Measurements from ENCODE around the gene ADCY3.
"Not testable (repeated sequence)": the region's sequence is repeated elsewhere in the genome, so short reads cannot be mapped to it uniquely, and the experiment has no call there.

Gene ADCY3

GRCh38 chr2:24814516-24814915 is 105.5 kb downstream of the ADCY3 start:
- DNase-seq (ENCODE audit: low read depth in 2 of 2): no peak

GRCh38 chr2:24813691-24814137 is 106.3 kb downstream of the ADCY3 start:
- DNase-seq (ENCODE audit: low read depth in 2 of 2): no peak

- DNase-seq (ENCODE audit: low read depth in 2 of 2): no peak
Measured at GRCh38 chr2:24809316-24810007, 110.6 kb downstream of the ADCY3 start.

GRCh38 chr2:24806661-24807036 is 113.4 kb downstream of the ADCY3 start:
- no peak for DNase-seq (ENCODE audit: low read depth in 2 of 2)

- DNase-seq (ENCODE audit: low read depth in 2 of 2): not testable (repeated sequence)
Measured at GRCh38 chr2:24805811-24806660, 114.0 kb downstream of the ADCY3 start.

GRCh38 chr2:24800487-24800886 is 119.5 kb downstream of the ADCY3 start:
- DNase-seq (ENCODE audit: low read depth in 2 of 2): not testable (repeated sequence)

GRCh38 chr2:24797644-24798043 is 122.4 kb downstream of the ADCY3 start:
- DNase-seq (ENCODE audit: low read depth in 2 of 2): no peak

GRCh38 chr2:24793761-24794435 is 126.1 kb downstream of the ADCY3 start:
- DNase-seq (ENCODE audit: low read depth in 2 of 2): no peak

- peak; percentile 89 to 94 for DNase-seq (ENCODE audit: low read depth in 2 of 2)
Measured at GRCh38 chr2:24792874-24793760, 126.9 kb downstream of the ADCY3 start, which contains the start of the genes CENPO and PTRHD1. Gene CENPO (plus strand): TSS chr2:24793425. CDS start chr2:24793920, 495 bp downstream. Gene PTRHD1 (minus strand): TSS chr2:24793391. CDS start chr2:24793377, 14 bp downstream.

- no peak for DNase-seq (ENCODE audit: low read depth in 2 of 2)
Measured at GRCh38 chr2:24792542-24792873, 127.5 kb downstream of the ADCY3 start.

- no peak for DNase-seq (ENCODE audit: low read depth in 2 of 2)
Measured at GRCh38 chr2:24791452-24791851, 128.6 kb downstream of the ADCY3 start.

- DNase-seq (ENCODE audit: low read depth in 2 of 2): no peak
Measured at GRCh38 chr2:24788816-24789215, 131.2 kb downstream of the ADCY3 start.

GRCh38 chr2:24787532-24787931 is 132.5 kb downstream of the ADCY3 start:
- DNase-seq (ENCODE audit: low read depth in 2 of 2): no peak

- DNase-seq (ENCODE audit: low read depth in 2 of 2): no peak
Measured at GRCh38 chr2:24785671-24786321, 134.2 kb downstream of the ADCY3 start.

GRCh38 chr2:24783641-24784040 is 136.4 kb downstream of the ADCY3 start:
- DNase-seq (ENCODE audit: low read depth in 2 of 2): no peak

- DNase-seq (ENCODE audit: low read depth in 2 of 2): no peak
Measured at GRCh38 chr2:24779116-24779515, 140.9 kb downstream of the ADCY3 start.

- DNase-seq (ENCODE audit: low read depth in 2 of 2): no peak
Measured at GRCh38 chr2:24774373-24774772, 145.7 kb downstream of the ADCY3 start.

- DNase-seq (ENCODE audit: low read depth in 2 of 2): no peak
Measured at GRCh38 chr2:24771764-24772586, 148.1 kb downstream of the ADCY3 start.

GRCh38 chr2:24771061-24771460 is 149.0 kb downstream of the ADCY3 start:
- DNase-seq (ENCODE audit: low read depth in 2 of 2): no peak

All from stimulated activated CD8-positive, alpha-beta memory T cell treated with anti-CD3 and anti-CD28 coated beads, Interleukin-7, amount 100 ng/mL, for 4 hours (primary cell).